Neural cell (in vitro differentiated cells): ENCODE data around the gene FAM167B. TPM values are rescaled to one million over a fixed set of nuclear protein-coding genes. Genes with fewer than 3 reads are reported as not detected.

Experiments used
- H2AFZ ChIP-seq: fragments of 200-600, 300-800 bp; sonication (generic), shearing (Covaris generic); 2 replicates; pipeline ENCODE4 v1.6.0; 2014; ENCODE audit warnings: low read depth, mild to moderate bottlenecking, antibody characterized with exemption, low read length, moderate library complexity
- H3F3A ChIP-seq: fragments of 200-600 bp; shearing (Covaris generic); 2 replicates; pipeline ENCODE4 v1.6.1; 2016; ENCODE audit warnings: mild to moderate bottlenecking, moderate library complexity, mixed read lengths, antibody characterized with exemption, low read length; ENCODE audit not compliant: insufficient read depth, poor library complexity, severe bottlenecking
- H3K27ac ChIP-seq: fragments of 200-600, 300-800 bp; sonication (generic), shearing (Covaris generic); 2 replicates; pipeline ENCODE4 v1.5.1; 2014; ENCODE audit warnings: mild to moderate bottlenecking, low read length, moderate library complexity
- H3K27me3 ChIP-seq: fragments of 300-800, 200-600 bp; sonication (generic), shearing (Covaris generic); 2 replicates; pipeline ENCODE4 v1.6.0; 2014; ENCODE audit warnings: mild to moderate bottlenecking, low read depth, low read length, moderate library complexity; ENCODE audit not compliant: insufficient read depth
- H3K36me3 ChIP-seq: fragments of 300-800, 200-600 bp; sonication (generic), shearing (Covaris generic); 2 replicates; pipeline ENCODE4 v1.5.1; 2014; ENCODE audit warnings: mild to moderate bottlenecking, antibody characterized with exemption, low read length, moderate library complexity; ENCODE audit not compliant: insufficient read depth
- H3K4me2 ChIP-seq: fragments of 300-800, 200-600 bp; sonication (generic), shearing (Covaris generic); 2 replicates; pipeline ENCODE4 v1.6.0; 2014; ENCODE audit warnings: mild to moderate bottlenecking, low read length
- H3K4me3 ChIP-seq: fragments of 300-800, 200-600 bp; sonication (generic), shearing (Covaris generic); 2 replicates; pipeline ENCODE4 v1.5.1; 2014; ENCODE audit warnings: mild to moderate bottlenecking, low read length, moderate library complexity
- H3K79me2 ChIP-seq: fragments of 200-600 bp; shearing (Covaris generic); replicated peaks from 2 replicates; pipeline ENCODE4 v1.6.0; 2014; ENCODE audit warnings: mild to moderate bottlenecking, low read length, moderate library complexity; ENCODE audit not compliant: insufficient read depth
- H3K9ac ChIP-seq: fragments of 300-800, 200-600 bp; sonication (generic), shearing (Covaris generic); 2 replicates; pipeline ENCODE4 v1.6.1; 2016; ENCODE audit warnings: mild to moderate bottlenecking, low read length, mixed read lengths
- H3K9me2 ChIP-seq: fragments of 200-600 bp; shearing (Covaris generic); 2 replicates; pipeline ENCODE4 v1.6.1; 2016; ENCODE audit warnings: mild to moderate bottlenecking, low read length, mixed read lengths; ENCODE audit not compliant: insufficient read depth
- H3K9me3 ChIP-seq: fragments of 200-600, 300-800 bp; sonication (generic), shearing (Covaris generic); 2 replicates; pipeline ENCODE4 v1.6.1; 2016; ENCODE audit warnings: mild to moderate bottlenecking, mixed run types, low read length, moderate library complexity, mixed read lengths
- H4K20me1 ChIP-seq: fragments of 200-600 bp; shearing (Covaris generic); 2 replicates; pipeline ENCODE4 v1.6.1; 2016; ENCODE audit warnings: mild to moderate bottlenecking, mixed run types; ENCODE audit not compliant: insufficient read depth
- EP300 ChIP-seq: fragments of 450-650 bp; conservative IDR thresholded peaks from 2 replicates; pipeline ENCODE4 v1.6.1; 2014; ENCODE audit warnings: antibody characterized with exemption, mild to moderate bottlenecking, moderate library complexity; ENCODE audit not compliant: poor library complexity, severe bottlenecking
- EZH2 ChIP-seq: fragments of 200-600, 300-800 bp; shearing (Covaris generic), sonication (generic); IDR thresholded peaks from 2 replicates; pipeline ENCODE4 v1.6.1; 2014; ENCODE audit warnings: antibody characterized with exemption, low read length, borderline replicate concordance, mild to moderate bottlenecking; ENCODE audit not compliant: insufficient read depth, poor library complexity, severe bottlenecking
- MXI1 ChIP-seq: fragments of 450-650 bp; conservative IDR thresholded peaks from 2 replicates; pipeline ENCODE4 v1.6.1; 2014; ENCODE audit warnings: antibody characterized with exemption, mild to moderate bottlenecking; ENCODE audit not compliant: poor library complexity, severe bottlenecking
- POLR2AphosphoS5 ChIP-seq: IDR thresholded peaks from 2 replicates; pipeline ENCODE4 v1.6.1; 2012
- RAD21 ChIP-seq: fragments of 450-650 bp; conservative IDR thresholded peaks from 2 replicates; pipeline ENCODE4 v1.6.1; 2014; ENCODE audit warnings: antibody characterized with exemption, mild to moderate bottlenecking, moderate library complexity
- SMC3 ChIP-seq: fragments of 450-650 bp; conservative IDR thresholded peaks from 2 replicates; pipeline ENCODE4 v1.6.1; 2014; ENCODE audit warnings: antibody characterized with exemption, mild to moderate bottlenecking, moderate library complexity; ENCODE audit not compliant: poor library complexity
- TAF1 ChIP-seq: IDR thresholded peaks from 2 replicates; pipeline ENCODE4 v1.6.1; 2012; ENCODE audit warnings: low read depth
- polyA plus RNA-seq: library from polyadenylated mRNA; depleted of rRNA; stranded (reverse); fragments of >200 nt; gene quantifications from 2 replicates; pipeline ENCODE4 v1.2.3, GENCODE V29; 2014
- TF ChIP-seq, protein P1 (sequence below): IDR thresholded peaks from 2 replicates; pipeline ENCODE4 v1.6.1; 2012; ENCODE audit warnings: borderline replicate concordance
- TF ChIP-seq, protein P2 (sequence below): fragments of 450-650 bp; IDR thresholded peaks from 2 replicates; pipeline ENCODE4 v1.5.1; 2014; ENCODE audit warnings: antibody characterized with exemption, mild to moderate bottlenecking, moderate library complexity; ENCODE audit not compliant: poor library complexity, severe bottlenecking

Gene FAM167B
- polyA plus RNA-seq, 1 donor from 2014 or later = not detected

DNA sequence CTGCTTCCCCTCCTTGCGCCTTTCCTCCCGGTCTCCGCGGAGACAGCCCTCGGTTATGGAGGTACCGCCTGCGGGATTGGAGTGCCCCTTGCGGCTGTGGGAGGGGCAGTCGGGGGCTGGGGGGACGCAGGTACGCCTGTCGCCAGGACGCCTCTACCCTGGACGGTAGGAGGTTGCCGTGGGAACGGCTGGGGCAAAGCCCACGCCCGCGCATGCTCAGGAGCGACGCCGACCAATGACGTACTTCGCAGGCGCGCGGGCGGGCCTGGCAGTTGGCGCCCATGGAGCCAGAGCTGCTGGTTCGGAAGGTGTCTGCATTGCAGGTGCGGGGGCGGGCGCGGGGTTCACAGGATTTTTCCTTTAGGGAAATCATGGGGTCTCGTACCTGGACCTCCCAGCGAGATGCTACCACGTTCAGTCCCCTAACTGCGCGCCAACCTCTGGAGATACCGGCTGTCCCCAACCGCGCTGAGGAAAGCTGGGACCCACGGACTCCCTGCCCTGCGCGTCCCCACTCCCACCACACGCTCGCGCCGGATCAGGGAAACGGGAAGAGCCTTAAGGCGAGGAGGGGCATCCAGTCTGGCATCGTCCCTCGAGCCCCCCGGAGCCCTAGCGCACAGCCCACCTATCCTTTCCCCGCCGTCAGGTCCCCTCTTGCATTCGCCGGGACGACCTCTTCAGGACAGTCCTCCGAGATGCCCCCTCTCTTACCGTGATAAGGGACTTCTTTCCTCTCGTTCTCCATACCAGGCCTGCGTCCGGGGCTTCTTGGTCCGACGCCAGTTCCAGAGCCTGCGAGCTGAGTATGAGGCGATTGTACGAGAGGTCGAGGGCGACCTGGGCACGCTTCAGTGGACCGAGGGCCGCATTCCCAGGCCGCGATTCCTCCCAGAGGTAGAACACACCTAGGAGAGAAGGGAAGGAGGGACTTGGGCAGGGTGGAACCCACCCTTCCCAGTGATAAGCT is 41.3 kb upstream of the FAM167B start, which contains the start of gene IQCC:
Gene IQCC (plus strand): TSS at position 271 of the 970 bp plus-strand sequence. CDS start 11 bp downstream, at position 282.
- H4K20me1 ChIP-seq = no peaks in the 10 kb centered on the region
- no peaks in the 10 kb centered on the region for H3K36me3 ChIP-seq
- peak within 1 kb of the TSS; percentile 79 for H3K9ac ChIP-seq
- no peaks in the 10 kb centered on the region for H3F3A ChIP-seq
- no peak for TF ChIP-seq RAD21
- TF ChIP-seq TAF1 = peak; percentile 59
- TF ChIP-seq SMC3 = no peak
- TF ChIP-seq, protein P1, sequence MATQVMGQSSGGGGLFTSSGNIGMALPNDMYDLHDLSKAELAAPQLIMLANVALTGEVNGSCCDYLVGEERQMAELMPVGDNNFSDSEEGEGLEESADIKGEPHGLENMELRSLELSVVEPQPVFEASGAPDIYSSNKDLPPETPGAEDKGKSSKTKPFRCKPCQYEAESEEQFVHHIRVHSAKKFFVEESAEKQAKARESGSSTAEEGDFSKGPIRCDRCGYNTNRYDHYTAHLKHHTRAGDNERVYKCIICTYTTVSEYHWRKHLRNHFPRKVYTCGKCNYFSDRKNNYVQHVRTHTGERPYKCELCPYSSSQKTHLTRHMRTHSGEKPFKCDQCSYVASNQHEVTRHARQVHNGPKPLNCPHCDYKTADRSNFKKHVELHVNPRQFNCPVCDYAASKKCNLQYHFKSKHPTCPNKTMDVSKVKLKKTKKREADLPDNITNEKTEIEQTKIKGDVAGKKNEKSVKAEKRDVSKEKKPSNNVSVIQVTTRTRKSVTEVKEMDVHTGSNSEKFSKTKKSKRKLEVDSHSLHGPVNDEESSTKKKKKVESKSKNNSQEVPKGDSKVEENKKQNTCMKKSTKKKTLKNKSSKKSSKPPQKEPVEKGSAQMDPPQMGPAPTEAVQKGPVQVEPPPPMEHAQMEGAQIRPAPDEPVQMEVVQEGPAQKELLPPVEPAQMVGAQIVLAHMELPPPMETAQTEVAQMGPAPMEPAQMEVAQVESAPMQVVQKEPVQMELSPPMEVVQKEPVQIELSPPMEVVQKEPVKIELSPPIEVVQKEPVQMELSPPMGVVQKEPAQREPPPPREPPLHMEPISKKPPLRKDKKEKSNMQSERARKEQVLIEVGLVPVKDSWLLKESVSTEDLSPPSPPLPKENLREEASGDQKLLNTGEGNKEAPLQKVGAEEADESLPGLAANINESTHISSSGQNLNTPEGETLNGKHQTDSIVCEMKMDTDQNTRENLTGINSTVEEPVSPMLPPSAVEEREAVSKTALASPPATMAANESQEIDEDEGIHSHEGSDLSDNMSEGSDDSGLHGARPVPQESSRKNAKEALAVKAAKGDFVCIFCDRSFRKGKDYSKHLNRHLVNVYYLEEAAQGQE = peak; percentile 56
- TF ChIP-seq MXI1 = peak; percentile 77
- peak; percentile 95 for TF ChIP-seq POLR2AphosphoS5
- TF ChIP-seq, protein P2, sequence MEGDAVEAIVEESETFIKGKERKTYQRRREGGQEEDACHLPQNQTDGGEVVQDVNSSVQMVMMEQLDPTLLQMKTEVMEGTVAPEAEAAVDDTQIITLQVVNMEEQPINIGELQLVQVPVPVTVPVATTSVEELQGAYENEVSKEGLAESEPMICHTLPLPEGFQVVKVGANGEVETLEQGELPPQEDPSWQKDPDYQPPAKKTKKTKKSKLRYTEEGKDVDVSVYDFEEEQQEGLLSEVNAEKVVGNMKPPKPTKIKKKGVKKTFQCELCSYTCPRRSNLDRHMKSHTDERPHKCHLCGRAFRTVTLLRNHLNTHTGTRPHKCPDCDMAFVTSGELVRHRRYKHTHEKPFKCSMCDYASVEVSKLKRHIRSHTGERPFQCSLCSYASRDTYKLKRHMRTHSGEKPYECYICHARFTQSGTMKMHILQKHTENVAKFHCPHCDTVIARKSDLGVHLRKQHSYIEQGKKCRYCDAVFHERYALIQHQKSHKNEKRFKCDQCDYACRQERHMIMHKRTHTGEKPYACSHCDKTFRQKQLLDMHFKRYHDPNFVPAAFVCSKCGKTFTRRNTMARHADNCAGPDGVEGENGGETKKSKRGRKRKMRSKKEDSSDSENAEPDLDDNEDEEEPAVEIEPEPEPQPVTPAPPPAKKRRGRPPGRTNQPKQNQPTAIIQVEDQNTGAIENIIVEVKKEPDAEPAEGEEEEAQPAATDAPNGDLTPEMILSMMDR = peak; percentile 26
- no peak for TF ChIP-seq EZH2
- TF ChIP-seq EP300 = peak; percentile 53
- peak within 1 kb of the TSS; percentile 73 for H3K27ac ChIP-seq
- H3K9me2 ChIP-seq = no peaks in the 10 kb centered on the region
- peak within 1 kb of the TSS; percentile 76 for H3K4me3 ChIP-seq
- H3K9me3 ChIP-seq = no peaks in the 10 kb centered on the region
- H3K79me2 ChIP-seq = peaks cover 7% of the 10 kb centered on the region
- H2AFZ ChIP-seq = peak within 1 kb of the TSS; percentile 40
- peak within 1 kb of the TSS; percentile 94 for H3K4me2 ChIP-seq
- H3K27me3 ChIP-seq = no peaks in the 10 kb centered on the region

DNA sequence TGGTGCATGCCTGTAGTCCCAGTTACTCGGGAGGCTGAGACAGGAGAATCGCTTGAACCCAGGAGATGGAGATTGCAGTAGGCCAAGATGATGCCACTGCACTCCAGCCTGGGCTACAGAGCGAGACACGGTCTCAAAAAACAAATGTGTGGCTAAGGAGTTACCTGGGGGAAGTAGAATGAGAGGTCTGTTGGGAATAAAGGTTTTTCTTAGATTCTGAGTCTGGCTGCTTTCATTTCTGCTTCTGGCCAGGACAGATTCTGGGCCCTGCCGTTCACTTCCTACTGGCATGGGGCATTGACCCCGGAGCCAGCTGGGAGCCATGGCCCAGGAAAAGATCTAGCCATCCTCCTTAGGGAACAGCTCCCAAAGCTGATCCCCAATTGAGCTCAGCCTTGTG is 38.6 kb upstream of the FAM167B start:
- Histone ChIP-seq H3K27me3 (no peaks in the 10 kb centered on the region), H3K4me2 (no peak overlapping the region), H2AFZ (no peak overlapping the region), H4K20me1 (no peaks in the 10 kb centered on the region), H3K9me2 (no peaks in the 10 kb centered on the region), H3F3A (no peaks in the 10 kb centered on the region), H3K4me3 (no peak overlapping the region), H3K27ac (no peak overlapping the region), H3K9me3 (no peaks in the 10 kb centered on the region), H3K79me2 (peaks cover 7% of the 10 kb centered on the region), H3K9ac (no peak overlapping the region), H3K36me3 (no peaks in the 10 kb centered on the region)
- TF ChIP-seq SMC3 (no peak), EP300 (no peak), TAF1 (no peak), RAD21 (no peak)
- TF ChIP-seq, protein P2 = no peak
